Body of pancreas (tissue), 4 donors: ENCODE data around the gene SERPINA5. TPM values are rescaled to one million over a fixed set of nuclear protein-coding genes. Genes with fewer than 3 reads are reported as not detected.
A peak's percentile ranks its signal among the peaks of the same experiment; 100 is the strongest.

Experiments used
- ATAC-seq: fragments of 150-250 bp; one replicate; pipeline ENCODE4 v1.9.1; 2016
- DNase-seq, 4 donors: peaks; one replicate each; pipeline ENCODE4 v3.0.0-alpha.2; 2019
- H3K27ac ChIP-seq, 4 donors: fragments of 200-600 bp; sonication (generic); 1 replicate in 3 of 4; 2 replicates in 1 of 4; pipeline versions ENCODE4 v1.5.1 to v1.6.1; 2016 to 2019; ENCODE audit warnings: mild to moderate bottlenecking in 1 of 4, mixed read lengths in 1 of 4, moderate library complexity in 1 of 4
- H3K27me3 ChIP-seq, 2 donors: fragments of 200-600 bp; sonication (generic); one replicate each; pipeline ENCODE4 v1.6.0; 2016; ENCODE audit warnings: mild to moderate bottlenecking in 1 of 2
- H3K36me3 ChIP-seq, 2 donors: fragments of 200-600 bp; sonication (generic); replicated peaks in 1 of 2; 2 replicates each; pipeline ENCODE4 v1.5.1; 2016; ENCODE audit warnings: low read depth in 2 of 2; ENCODE audit not compliant: insufficient read depth in 1 of 2
- H3K4me1 ChIP-seq: fragments of 200-600 bp; sonication (generic); one replicate; pipeline ENCODE4 v1.6.0; 2016
- H3K4me3 ChIP-seq, 2 donors: fragments of 200-600 bp; sonication (generic); 1 replicate in 1 of 2; 2 replicates in 1 of 2; pipeline ENCODE4 v1.5.1; 2016 to 2019
- H3K9me3 ChIP-seq, 3 donors: fragments of 200-600 bp; sonication (generic); 1 replicate in 2 of 3; 2 replicates in 1 of 3; pipeline ENCODE4 v1.5.1; 2016
- CTCF ChIP-seq, 7 experiments: fragments of 450-650 bp in 4 of 7; fragments of 200-600 bp in 3 of 7; sonication (generic) in 3 of 7; IDR thresholded peaks; one replicate each; pipeline ENCODE4 v1.5.1; 2016 to 2019; ENCODE audit warnings: antibody characterized with exemption in 7 of 7
- POLR2A ChIP-seq, 3 donors: fragments of 450-650 bp; IDR thresholded peaks; one replicate each; pipeline ENCODE4 v1.6.1; 2016; ENCODE audit warnings: antibody characterized with exemption in 3 of 3, mild to moderate bottlenecking in 2 of 3
- WGBS, 2 donors: methylation state at CpG; one replicate each; pipeline ENCODE4 v1.1.5; 2017; 5-methylcytosine and 5-hydroxymethylcytosine counted together
- intact Hi-C: fragments of 100-400 bp; cut with DNase I; formaldehyde crosslinking; loops from one replicate; pipeline ENCODE4 v1.15.1; 2023
- total RNA-seq, 2 donors: library from RNA; depleted of rRNA; stranded (reverse); fragments of >200 nt; gene quantifications; one replicate each; pipeline ENCODE4 v1.1.0, GENCODE V29; 2016

The SERPINA5 gene
- total RNA-seq, 2 donors from 2014 or later = 76.0 to 101 TPM

GRCh38 chr14:94542111-94542810 lies 39.0 kb upstream of the SERPINA5 start:
- no peak for ATAC-seq
- H3K9me3 ChIP-seq = peaks cover 0 to 3% (median 0%) of the 10 kb centered on the region in 3 donors
- intact Hi-C loops = no loop called here
- TF ChIP-seq POLR2A (IDR thresholded peaks at IDR 0.05) (no peak), CTCF (IDR thresholded peaks at IDR 0.05) (no peak)
- no peak overlapping the region for H3K27ac ChIP-seq
- H3K27me3 ChIP-seq = no peaks in the 10 kb centered on the region
- H3K4me1 ChIP-seq = peaks cover 20% of the 10 kb centered on the region
- no peaks in the 10 kb centered on the region for H3K36me3 ChIP-seq
- WGBS, 2 donors = 82 to 86% methylated on average over 12 of the region's 12 CpGs
- DNase-seq = no peak
- no peak overlapping the region for H3K4me3 ChIP-seq

DNA sequence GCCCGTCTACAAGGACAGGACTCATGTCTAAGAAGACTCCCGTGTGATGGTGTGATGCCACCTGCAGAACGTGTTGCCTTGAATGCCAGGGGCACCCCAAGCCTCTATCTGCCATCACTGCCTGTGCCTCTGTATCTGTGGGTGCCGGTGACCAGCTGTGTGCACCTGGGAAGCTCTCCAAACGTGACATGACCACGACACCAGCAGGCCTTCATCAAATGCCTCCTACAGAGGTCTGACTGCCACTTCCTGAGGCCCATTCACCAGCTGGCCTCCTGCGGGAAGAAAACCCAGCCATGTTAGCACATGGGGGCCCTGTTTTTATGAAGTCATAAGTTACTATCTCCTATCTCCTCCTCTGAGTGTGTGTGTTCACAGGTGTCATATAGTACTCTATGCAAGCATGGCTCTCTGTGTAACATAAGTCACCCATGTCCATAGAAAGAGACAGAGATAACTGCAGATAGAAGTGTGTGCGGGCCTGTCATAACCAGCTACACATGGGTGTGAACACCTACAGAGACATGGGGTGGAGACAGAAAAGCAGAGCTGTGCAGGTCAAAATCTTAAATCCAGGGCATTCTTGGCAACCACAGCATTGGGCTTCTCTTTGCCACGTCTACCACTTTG lies 38.3 kb upstream of the SERPINA5 start:
- no peaks in the 10 kb centered on the region for H3K27me3 ChIP-seq
- peaks cover 0 to 3% (median 0%) of the 10 kb centered on the region in 3 donors for H3K9me3 ChIP-seq
- no peak overlapping the region for H3K4me3 ChIP-seq
- DNase-seq (no peak), ATAC-seq (no peak)
- 81 to 83% methylated on average over 6 to 9 of the region's 9 CpGs for WGBS, 2 donors
- H3K36me3 ChIP-seq = no peaks in the 10 kb centered on the region
- TF ChIP-seq POLR2A (IDR thresholded peaks at IDR 0.05) (no peak), CTCF (IDR thresholded peaks at IDR 0.05) (no peak)
- no peak overlapping the region for H3K27ac ChIP-seq
- peaks cover 20% of the 10 kb centered on the region for H3K4me1 ChIP-seq
- intact Hi-C loops = no loop called here

- 60 to 66% methylated on average over 15 of the region's 15 CpGs for WGBS, 2 donors
- peaks cover 0 to 3% (median 0%) of the 10 kb centered on the region in 3 donors for H3K9me3 ChIP-seq
- H3K27ac ChIP-seq = no peak overlapping the region
- H3K4me1 ChIP-seq = peaks cover 20% of the 10 kb centered on the region
- intact Hi-C loops = no loop called here
- peak in 3 of 7 experiments; percentile 14 to 23 (median 18) for TF ChIP-seq CTCF (IDR thresholded peaks at IDR 0.05)
- no peak for TF ChIP-seq POLR2A (IDR thresholded peaks at IDR 0.05)
- no peaks in the 10 kb centered on the region for H3K27me3 ChIP-seq
- no peaks in the 10 kb centered on the region for H3K36me3 ChIP-seq
- peak in 3 of 4 donors; percentile 21 to 56 (median 37) for DNase-seq
- ATAC-seq = peak; percentile 41
- H3K4me3 ChIP-seq = no peak overlapping the region
Observed at GRCh38 chr14:94543449-94544124, 37.6 kb upstream of the SERPINA5 start.

GRCh38 chr14:94544726-94545125 lies 36.5 kb upstream of the SERPINA5 start:
- TF ChIP-seq POLR2A (IDR thresholded peaks at IDR 0.05) (no peak), CTCF (IDR thresholded peaks at IDR 0.05) (no peak)
- intact Hi-C loops = loop anchor here (5.0 kb wide), 1 partner anchor 107 kb away; no protein-coding TSS in a partner anchor
- 75 to 77% methylated on average over 7 of the region's 7 CpGs for WGBS, 2 donors
- no peaks in the 10 kb centered on the region for H3K27me3 ChIP-seq
- ATAC-seq (no peak), DNase-seq (no peak)
- H3K4me3 ChIP-seq = no peak overlapping the region
- H3K9me3 ChIP-seq = peaks cover 0 to 3% (median 0%) of the 10 kb centered on the region in 3 donors
- H3K27ac ChIP-seq = no peak overlapping the region
- no peaks in the 10 kb centered on the region for H3K36me3 ChIP-seq
- peaks cover 20% of the 10 kb centered on the region for H3K4me1 ChIP-seq
